DOHH2 (cell line): ENCODE data around the gene CLCN4.

Source experiments
- EZH2phosphoT487 ChIP-seq: fragments of 200-600 bp; sonication (generic); IDR thresholded peaks from 2 replicates; pipeline ENCODE4 v1.6.1; 2017; ENCODE audit warnings: borderline replicate concordance, mild to moderate bottlenecking, antibody characterized with exemption, low read length, moderate library complexity, mixed read lengths
- TF ChIP-seq, protein P1 (sequence below): fragments of 200-600 bp; sonication (generic); IDR thresholded peaks from one replicate; pipeline ENCODE4 v1.5.1; 2014; ENCODE audit warnings: antibody characterized with exemption, mild to moderate bottlenecking, low read depth, low read length; ENCODE audit not compliant: poor library complexity, severe bottlenecking

DNA sequence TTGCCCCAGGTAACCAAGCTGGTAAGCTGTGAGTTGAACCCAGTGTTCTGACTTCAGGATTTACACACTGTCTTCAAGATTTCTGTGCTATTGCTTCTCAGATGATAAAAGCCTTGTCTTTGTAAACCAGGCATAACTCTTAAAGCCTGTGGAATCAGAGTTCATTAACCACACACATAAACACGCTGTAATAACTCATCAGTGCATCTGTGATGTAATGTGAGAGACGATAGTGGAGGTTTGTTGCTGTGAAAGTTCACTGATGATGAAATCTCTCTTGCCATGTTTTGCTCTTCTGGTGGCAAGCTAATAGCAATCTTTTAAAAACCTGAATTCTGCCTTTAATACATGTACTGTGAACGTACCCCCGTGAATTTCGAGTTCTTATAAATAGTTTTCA, 41.5 kb downstream of the CLCN4 start:
- TF ChIP-seq, protein P1, sequence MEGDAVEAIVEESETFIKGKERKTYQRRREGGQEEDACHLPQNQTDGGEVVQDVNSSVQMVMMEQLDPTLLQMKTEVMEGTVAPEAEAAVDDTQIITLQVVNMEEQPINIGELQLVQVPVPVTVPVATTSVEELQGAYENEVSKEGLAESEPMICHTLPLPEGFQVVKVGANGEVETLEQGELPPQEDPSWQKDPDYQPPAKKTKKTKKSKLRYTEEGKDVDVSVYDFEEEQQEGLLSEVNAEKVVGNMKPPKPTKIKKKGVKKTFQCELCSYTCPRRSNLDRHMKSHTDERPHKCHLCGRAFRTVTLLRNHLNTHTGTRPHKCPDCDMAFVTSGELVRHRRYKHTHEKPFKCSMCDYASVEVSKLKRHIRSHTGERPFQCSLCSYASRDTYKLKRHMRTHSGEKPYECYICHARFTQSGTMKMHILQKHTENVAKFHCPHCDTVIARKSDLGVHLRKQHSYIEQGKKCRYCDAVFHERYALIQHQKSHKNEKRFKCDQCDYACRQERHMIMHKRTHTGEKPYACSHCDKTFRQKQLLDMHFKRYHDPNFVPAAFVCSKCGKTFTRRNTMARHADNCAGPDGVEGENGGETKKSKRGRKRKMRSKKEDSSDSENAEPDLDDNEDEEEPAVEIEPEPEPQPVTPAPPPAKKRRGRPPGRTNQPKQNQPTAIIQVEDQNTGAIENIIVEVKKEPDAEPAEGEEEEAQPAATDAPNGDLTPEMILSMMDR, result no peak
- TF ChIP-seq EZH2phosphoT487, result no peak
